ENCODE measurements around the gene TEC.

The TEC gene

DNA sequence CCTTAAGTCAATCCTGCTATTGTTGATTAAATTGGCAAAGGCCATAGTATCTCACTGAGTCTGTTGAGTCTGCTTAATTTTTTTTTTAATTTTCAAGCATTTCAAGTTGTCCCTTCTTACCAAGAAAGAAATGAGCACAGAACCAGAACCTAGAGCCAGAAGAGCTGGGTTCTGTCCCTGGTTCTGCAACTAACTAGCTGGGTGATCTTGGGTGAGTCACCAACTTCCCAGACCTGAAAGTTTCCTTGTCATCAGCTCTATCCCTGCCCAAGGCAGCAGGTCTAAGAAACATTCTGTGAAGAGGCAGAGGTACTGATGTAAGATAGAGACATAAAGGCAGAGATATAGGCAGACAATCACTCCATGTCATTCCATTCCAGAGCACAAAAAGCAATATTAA, 17.3 kb downstream of the TEC start:
- no peak for DNase-seq (ENCODE audit: low spot score)
- no peak for TF ChIP-seq CTCF (IDR thresholded peaks at IDR 0.05; ENCODE audit: extremely low read depth, insufficient read depth, missing control alignments)
- in situ Hi-C loops (cut with MboI; ENCODE audit: low pct_unique_long_range_greater_than_20kb, low sequenced_read_pairs, unreplicated experiment): no loop called here

DNA sequence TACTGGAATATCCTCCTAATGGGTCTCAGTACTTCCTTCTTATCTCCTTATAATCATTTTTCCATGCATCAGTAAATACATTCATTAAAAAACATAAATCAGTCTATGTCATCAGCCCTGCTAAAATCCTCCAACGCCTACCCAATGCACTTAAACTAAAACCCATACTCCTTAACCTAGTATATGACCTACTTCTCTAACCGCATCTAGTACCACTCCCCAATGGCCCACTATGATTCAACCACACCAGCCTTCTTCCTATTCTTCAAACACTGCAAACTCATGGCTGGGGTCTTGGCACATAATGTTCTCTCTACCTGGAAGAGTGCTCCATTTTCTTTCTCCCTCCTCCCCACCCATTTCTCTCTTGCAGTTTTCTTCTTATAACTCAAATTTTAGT, 18.7 kb downstream of the TEC start:
- DNase-seq (ENCODE audit: low spot score): no peak
- TF ChIP-seq CTCF (IDR thresholded peaks at IDR 0.05; ENCODE audit: extremely low read depth, insufficient read depth, missing control alignments): no peak
- in situ Hi-C loops (cut with MboI; ENCODE audit: low pct_unique_long_range_greater_than_20kb, low sequenced_read_pairs, unreplicated experiment): no loop called here

DNA sequence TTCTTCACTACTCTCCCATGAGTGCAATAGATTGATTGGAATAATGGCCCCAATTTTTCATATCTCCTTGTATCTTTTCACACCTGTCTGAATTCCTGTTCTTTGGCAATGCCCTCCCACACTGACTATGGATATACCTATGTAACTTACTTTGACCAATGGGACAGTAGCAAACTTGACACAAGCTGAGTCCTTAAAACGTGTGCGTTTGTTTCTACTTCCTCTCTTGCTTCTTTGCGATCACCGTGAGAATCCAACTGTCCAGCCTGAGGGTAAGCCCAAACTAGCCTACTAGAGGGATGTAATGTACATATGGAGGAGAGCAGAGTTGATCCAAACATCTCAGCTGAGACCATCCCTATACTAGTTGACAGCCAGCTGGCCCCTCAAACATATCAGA, 19.3 kb downstream of the TEC start:
- DNase-seq (ENCODE audit: low spot score): no peak
- TF ChIP-seq CTCF (IDR thresholded peaks at IDR 0.05; ENCODE audit: extremely low read depth, insufficient read depth, missing control alignments): no peak
- in situ Hi-C loops (cut with MboI; ENCODE audit: low pct_unique_long_range_greater_than_20kb, low sequenced_read_pairs, unreplicated experiment): no loop called here

DNA sequence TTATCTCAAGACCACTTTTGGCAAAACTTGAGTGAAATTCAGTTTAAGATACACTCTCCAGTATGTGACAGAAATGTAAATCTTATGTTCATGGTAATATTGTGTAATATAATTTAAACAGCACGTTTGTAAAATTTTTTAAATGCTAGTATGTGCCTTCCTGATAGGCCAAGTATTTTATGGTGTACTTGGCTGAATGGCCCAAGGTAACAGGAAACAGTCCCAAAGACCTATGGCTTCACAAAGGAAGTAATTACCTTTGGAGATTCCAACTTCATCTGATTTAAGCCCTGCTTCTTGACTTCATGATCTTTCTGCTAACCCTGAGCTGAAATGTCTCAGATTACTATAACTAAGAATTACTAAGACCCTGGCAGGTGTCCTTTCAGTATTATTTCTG, 20.3 kb downstream of the TEC start:
- no peak for DNase-seq (ENCODE audit: low spot score)
- in situ Hi-C loops (cut with MboI; ENCODE audit: low pct_unique_long_range_greater_than_20kb, low sequenced_read_pairs, unreplicated experiment): no loop called here
- no peak for TF ChIP-seq CTCF (IDR thresholded peaks at IDR 0.05; ENCODE audit: extremely low read depth, insufficient read depth, missing control alignments)

- in situ Hi-C loops (cut with MboI; ENCODE audit: low pct_unique_long_range_greater_than_20kb, low sequenced_read_pairs, unreplicated experiment): no loop called here
- TF ChIP-seq CTCF (IDR thresholded peaks at IDR 0.05; ENCODE audit: extremely low read depth, insufficient read depth, missing control alignments): no peak
- DNase-seq (ENCODE audit: low spot score): no peak
Observed at GRCh38 chr4:48248559-48248953, 21.1 kb downstream of the TEC start.

DNA sequence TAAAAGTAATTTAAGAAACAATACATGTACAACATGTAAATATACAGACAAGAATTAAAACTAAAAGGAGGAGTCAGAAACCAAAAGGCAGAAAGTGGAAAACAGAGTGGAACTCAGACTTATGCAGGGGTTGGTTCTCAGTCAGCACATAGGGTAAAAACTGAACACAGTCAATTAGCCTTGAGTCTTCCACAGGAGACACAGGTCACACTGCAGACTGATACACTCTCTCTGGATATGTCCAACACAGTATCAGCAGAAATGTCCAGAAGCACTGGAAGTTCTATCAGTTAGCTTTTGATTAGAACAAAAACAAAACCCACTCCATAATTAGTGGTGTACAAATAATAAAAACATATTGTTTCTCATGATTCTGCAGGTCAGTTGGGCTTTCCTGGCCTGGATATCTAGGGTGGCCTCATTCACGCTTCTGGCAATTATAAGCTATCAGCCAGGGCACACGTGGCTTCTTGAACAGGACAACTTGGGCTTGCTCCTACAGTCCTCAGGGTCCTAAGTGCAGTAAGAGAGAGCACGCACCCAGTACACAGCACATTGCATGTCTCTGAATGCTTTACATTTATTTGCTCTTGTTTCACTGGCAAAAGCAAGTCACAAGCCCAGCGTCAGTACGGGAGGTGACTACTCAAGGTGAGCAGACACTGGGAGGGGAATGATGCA, 21.6 kb downstream of the TEC start:
- in situ Hi-C loops (cut with MboI; ENCODE audit: low pct_unique_long_range_greater_than_20kb, low sequenced_read_pairs, unreplicated experiment): no loop called here

More for the DNA sequence above, 21.6 kb downstream of the TEC start:
- no peak for TF ChIP-seq CTCF (IDR thresholded peaks at IDR 0.05; ENCODE audit: extremely low read depth, insufficient read depth, missing control alignments)
- no peak for DNase-seq (ENCODE audit: low spot score)
